Measurements from ENCODE around the gene PHF11. TPM values are rescaled to one million over a fixed set of nuclear protein-coding genes. Genes with fewer than 3 reads are reported as not detected.

Gene PHF11
- total RNA-seq, 1 donor from 2014 or later: 34.3 TPM

GRCh38 chr13:49497272-49497671 is 1.5 kb downstream of the PHF11 start:
- no peak for TF ChIP-seq CTCF (IDR thresholded peaks at IDR 0.05; ENCODE audit: unreplicated experiment)
- peak overlapping the region; percentile 56 for H3K4me3 Mint-ChIP-seq (ENCODE audit: low read depth)

GRCh38 chr13:49498206-49498605 is 2.5 kb downstream of the PHF11 start:
- H3K27me3 Mint-ChIP-seq: no peaks in the 10 kb centered on the region
- peaks cover 4% of the 10 kb centered on the region for H3K36me3 Mint-ChIP-seq (ENCODE audit: insufficient read depth)
- no peak overlapping the region for H3K4me3 Mint-ChIP-seq (ENCODE audit: low read depth)

More at GRCh38 chr13:49497272-49497671, 1.5 kb downstream of the PHF11 start:
- H3K36me3 Mint-ChIP-seq (ENCODE audit: insufficient read depth): peaks cover 2% of the 10 kb centered on the region
- H3K27me3 Mint-ChIP-seq: no peaks in the 10 kb centered on the region
- peak overlapping the region; percentile 49 for H3K27ac Mint-ChIP-seq
- no peak for DNase-seq (ENCODE audit: low spot score, unreplicated experiment)
- H3K4me1 Mint-ChIP-seq (ENCODE audit: low read depth): peaks cover 2% of the 10 kb centered on the region
- no peaks in the 10 kb centered on the region for H3K9me3 Mint-ChIP-seq (ENCODE audit: low read depth)

GRCh38 chr13:49499889-49500660 is 4.3 kb downstream of the PHF11 start:
- no peak overlapping the region for H3K27ac Mint-ChIP-seq
- TF ChIP-seq CTCF (IDR thresholded peaks at IDR 0.05; ENCODE audit: unreplicated experiment): no peak
- H3K27me3 Mint-ChIP-seq: no peaks in the 10 kb centered on the region
- no peak overlapping the region for H3K4me3 Mint-ChIP-seq (ENCODE audit: low read depth)
- peaks cover 6% of the 10 kb centered on the region for H3K36me3 Mint-ChIP-seq (ENCODE audit: insufficient read depth)
- DNase-seq (ENCODE audit: low spot score, unreplicated experiment): no peak
- H3K4me1 Mint-ChIP-seq (ENCODE audit: low read depth): peaks cover 2% of the 10 kb centered on the region
- H3K9me3 Mint-ChIP-seq (ENCODE audit: low read depth): no peaks in the 10 kb centered on the region

More at GRCh38 chr13:49498206-49498605, 2.5 kb downstream of the PHF11 start:
- Mint-ChIP-seq H3K27ac (no peak overlapping the region), H3K4me1 (ENCODE audit: low read depth) (peaks cover 2% of the 10 kb centered on the region), H3K9me3 (ENCODE audit: low read depth) (no peaks in the 10 kb centered on the region)
- TF ChIP-seq CTCF (IDR thresholded peaks at IDR 0.05; ENCODE audit: unreplicated experiment): no peak
- DNase-seq (ENCODE audit: low spot score, unreplicated experiment): no peak

- no peak for TF ChIP-seq CTCF (IDR thresholded peaks at IDR 0.05; ENCODE audit: unreplicated experiment)
- Mint-ChIP-seq H3K4me1 (ENCODE audit: low read depth) (no peaks in the 10 kb centered on the region), H3K36me3 (ENCODE audit: insufficient read depth) (peaks cover 8% of the 10 kb centered on the region), H3K4me3 (ENCODE audit: low read depth) (no peak overlapping the region), H3K9me3 (ENCODE audit: low read depth) (no peaks in the 10 kb centered on the region), H3K27me3 (no peaks in the 10 kb centered on the region), H3K27ac (no peak overlapping the region)
- no peak for DNase-seq (ENCODE audit: low spot score, unreplicated experiment)
Measured at GRCh38 chr13:49502954-49503353, 7.2 kb downstream of the PHF11 start.

GRCh38 chr13:49503951-49504350 is 8.2 kb downstream of the PHF11 start:
- no peak for TF ChIP-seq CTCF (IDR thresholded peaks at IDR 0.05; ENCODE audit: unreplicated experiment)
- no peak overlapping the region for H3K4me3 Mint-ChIP-seq (ENCODE audit: low read depth)
- no peak overlapping the region for H3K27ac Mint-ChIP-seq
- no peaks in the 10 kb centered on the region for H3K9me3 Mint-ChIP-seq (ENCODE audit: low read depth)
- no peaks in the 10 kb centered on the region for H3K4me1 Mint-ChIP-seq (ENCODE audit: low read depth)
- no peak for DNase-seq (ENCODE audit: low spot score, unreplicated experiment)
- peaks cover 8% of the 10 kb centered on the region for H3K36me3 Mint-ChIP-seq (ENCODE audit: insufficient read depth)
- H3K27me3 Mint-ChIP-seq: no peaks in the 10 kb centered on the region

All from progenitor cell of endocrine pancreas (in vitro differentiated cells).